GM18868 (cell line): Measurements from ENCODE around the gene UBE2D3.
"Not testable (repeated sequence)": the region's sequence is repeated elsewhere in the genome, so short reads cannot be mapped to it uniquely, and the experiment has no call there.

Experiments
- ATAC-seq: cut with Tn5 transposase; IDR thresholded peaks from one replicate; pipeline ENCODE4 v1.9.1; 2021; ENCODE audit warnings: mild to moderate bottlenecking, moderate library complexity; ENCODE audit not compliant: unreplicated experiment

Gene UBE2D3

GRCh38 chr4:102832105-102832504 lies 4.8 kb upstream of the UBE2D3 start:
- ATAC-seq = no peak

GRCh38 chr4:102829803-102830202 lies 2.5 kb upstream of the UBE2D3 start:
- no peak for ATAC-seq

GRCh38 chr4:102828497-102828808 lies 1.1 kb upstream of the UBE2D3 start:
- no peak for ATAC-seq

GRCh38 chr4:102827674-102828496 lies 534 bp upstream of the UBE2D3 start:
- ATAC-seq = peak; percentile 71

- no peak for ATAC-seq
These were observed 1.1 kb downstream of the UBE2D3 start for GRCh38 chr4:102826105-102826889.

- no peak for ATAC-seq
These were observed 1.9 kb downstream of the UBE2D3 start for GRCh38 chr4:102825261-102826091.

- no peak for ATAC-seq
These were observed 3.0 kb downstream of the UBE2D3 start for GRCh38 chr4:102824398-102824797.

GRCh38 chr4:102823897-102824296 lies 3.5 kb downstream of the UBE2D3 start:
- ATAC-seq = no peak

GRCh38 chr4:102823464-102823863 lies 3.9 kb downstream of the UBE2D3 start:
- ATAC-seq = no peak

- ATAC-seq = no peak
These were observed 7.6 kb downstream of the UBE2D3 start for GRCh38 chr4:102819588-102820365.

- ATAC-seq = not testable (repeated sequence)
These were observed 8.3 kb downstream of the UBE2D3 start for GRCh38 chr4:102819100-102819499.

- no peak for ATAC-seq
These were observed 9.6 kb downstream of the UBE2D3 start for GRCh38 chr4:102817613-102818268.

- no peak for ATAC-seq
These were observed 10.2 kb downstream of the UBE2D3 start for GRCh38 chr4:102817021-102817605.

- ATAC-seq = no peak
These were observed 11.4 kb downstream of the UBE2D3 start for GRCh38 chr4:102815981-102816380.

GRCh38 chr4:102809691-102810090 lies 17.7 kb downstream of the UBE2D3 start:
- ATAC-seq = no peak

- ATAC-seq = peak; percentile 82
These were observed 18.2 kb downstream of the UBE2D3 start for GRCh38 chr4:102809190-102809589.

- no peak for ATAC-seq
These were observed 19.3 kb downstream of the UBE2D3 start for GRCh38 chr4:102808009-102808408.

GRCh38 chr4:102807345-102807744 lies 20.0 kb downstream of the UBE2D3 start:
- no peak for ATAC-seq

- no peak for ATAC-seq
These were observed 27.5 kb downstream of the UBE2D3 start for GRCh38 chr4:102799816-102800215.

GRCh38 chr4:102794999-102795398 lies 32.4 kb downstream of the UBE2D3 start:
- no peak for ATAC-seq
